CD4-positive, alpha-beta T cell treated with Interleukin-17A for 4 hours (primary cell): ENCODE measurements around the gene KNSTRN.
A peak's percentile ranks its signal among the peaks of the same experiment; 100 is the strongest.

Source experiments
- DNase-seq: peaks from one replicate; pipeline ENCODE4 v3.0.0-alpha.2; 2020; ENCODE audit warnings: mixed read lengths

The KNSTRN gene, protein sequence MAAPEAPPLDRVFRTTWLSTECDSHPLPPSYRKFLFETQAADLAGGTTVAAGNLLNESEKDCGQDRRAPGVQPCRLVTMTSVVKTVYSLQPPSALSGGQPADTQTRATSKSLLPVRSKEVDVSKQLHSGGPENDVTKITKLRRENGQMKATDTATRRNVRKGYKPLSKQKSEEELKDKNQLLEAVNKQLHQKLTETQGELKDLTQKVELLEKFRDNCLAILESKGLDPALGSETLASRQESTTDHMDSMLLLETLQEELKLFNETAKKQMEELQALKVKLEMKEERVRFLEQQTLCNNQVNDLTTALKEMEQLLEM

DNA sequence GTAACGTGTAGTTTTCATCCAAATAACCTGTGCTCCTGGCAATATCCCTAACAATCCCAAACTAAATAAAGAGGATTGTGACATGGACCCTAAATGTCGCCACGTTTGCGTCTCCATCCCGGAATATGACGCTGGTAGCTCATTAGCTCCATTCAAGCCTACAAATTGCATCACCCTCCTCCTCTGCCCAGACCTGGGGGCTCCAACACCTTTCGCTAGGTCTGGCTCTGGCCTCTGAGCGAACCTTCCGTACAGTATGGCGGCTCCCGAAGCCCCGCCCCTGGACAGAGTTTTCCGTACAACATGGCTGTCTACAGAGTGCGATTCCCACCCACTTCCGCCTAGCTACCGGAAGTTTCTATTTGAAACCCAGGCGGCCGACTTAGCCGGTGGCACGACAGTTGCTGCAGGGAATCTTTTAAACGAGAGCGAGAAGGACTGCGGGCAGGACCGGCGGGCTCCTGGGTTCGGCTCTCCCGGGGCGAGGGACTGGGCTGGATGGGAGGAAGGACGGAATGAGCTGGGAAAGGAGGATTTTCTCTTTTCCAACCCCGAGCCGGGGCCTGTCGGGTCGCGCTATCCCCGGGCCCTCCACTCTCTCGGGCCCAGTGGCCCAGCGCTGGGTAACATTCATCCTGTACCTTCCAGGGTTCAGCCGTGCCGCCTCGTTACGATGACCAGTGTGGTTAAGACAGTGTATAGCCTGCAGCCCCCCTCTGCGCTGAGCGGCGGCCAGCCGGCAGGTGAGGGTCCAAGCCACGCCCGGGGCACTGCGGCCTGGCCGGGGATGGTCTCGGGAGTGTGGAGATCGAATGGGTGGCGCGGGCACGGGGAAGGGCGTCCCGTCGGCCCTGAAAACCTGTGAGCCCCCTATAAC, at the start of gene KNSTRN:
Gene KNSTRN (plus strand): TSS at position 142 of the 877 bp plus-strand sequence. CDS start 115 bp downstream, at position 257.
- peak; percentile 96 for DNase-seq

DNA sequence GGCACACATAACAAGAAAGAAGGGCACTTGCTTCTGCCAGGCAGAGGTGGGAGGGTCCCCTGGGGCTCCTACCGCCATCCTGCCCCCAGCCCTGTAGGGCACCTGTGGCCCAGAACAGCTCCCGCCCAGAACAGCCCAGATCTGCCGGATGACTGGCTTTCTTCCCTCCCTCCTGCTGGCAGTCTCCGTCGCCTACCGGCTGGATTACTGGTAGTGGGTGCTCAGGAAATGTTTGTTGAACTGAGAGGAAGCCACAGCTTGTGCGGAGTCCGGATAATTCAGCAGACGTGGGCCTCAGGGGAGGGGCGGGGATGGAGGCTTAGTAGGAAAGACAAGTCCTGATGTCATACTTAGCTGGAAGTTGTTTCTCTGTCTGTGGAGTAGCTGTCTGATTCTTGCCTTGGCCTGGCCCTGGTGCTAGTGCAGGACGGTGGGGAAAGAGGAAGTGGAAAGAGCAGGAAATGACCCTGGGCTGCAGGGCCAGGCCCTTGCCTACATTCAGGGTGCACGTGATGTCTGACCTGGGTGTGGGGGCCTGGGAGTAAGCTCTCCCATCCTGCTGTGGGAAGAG, 48.5 kb upstream of the KNSTRN start:
- peak; percentile 62 for DNase-seq

DNA sequence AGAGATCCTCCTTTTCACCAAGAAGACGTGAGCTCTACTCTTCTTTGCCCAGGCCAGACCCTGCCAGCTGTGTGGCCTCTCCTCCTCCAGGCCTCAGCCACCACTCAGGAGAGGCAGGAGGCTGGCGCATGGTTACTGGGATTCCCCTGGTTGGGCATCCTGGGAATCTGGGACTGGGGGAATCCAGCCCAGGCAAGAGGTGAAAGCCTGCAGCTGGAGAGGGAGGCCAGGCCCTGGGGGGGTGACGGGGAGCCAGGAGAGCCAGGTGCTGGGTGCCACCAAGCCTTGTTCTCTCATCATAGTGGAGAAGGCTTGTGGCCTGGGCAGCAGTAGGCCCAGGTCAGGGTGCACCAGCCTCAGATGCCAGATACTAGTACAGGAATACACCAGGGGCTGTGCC, 48.0 kb upstream of the KNSTRN start:
- no peak for DNase-seq

DNA sequence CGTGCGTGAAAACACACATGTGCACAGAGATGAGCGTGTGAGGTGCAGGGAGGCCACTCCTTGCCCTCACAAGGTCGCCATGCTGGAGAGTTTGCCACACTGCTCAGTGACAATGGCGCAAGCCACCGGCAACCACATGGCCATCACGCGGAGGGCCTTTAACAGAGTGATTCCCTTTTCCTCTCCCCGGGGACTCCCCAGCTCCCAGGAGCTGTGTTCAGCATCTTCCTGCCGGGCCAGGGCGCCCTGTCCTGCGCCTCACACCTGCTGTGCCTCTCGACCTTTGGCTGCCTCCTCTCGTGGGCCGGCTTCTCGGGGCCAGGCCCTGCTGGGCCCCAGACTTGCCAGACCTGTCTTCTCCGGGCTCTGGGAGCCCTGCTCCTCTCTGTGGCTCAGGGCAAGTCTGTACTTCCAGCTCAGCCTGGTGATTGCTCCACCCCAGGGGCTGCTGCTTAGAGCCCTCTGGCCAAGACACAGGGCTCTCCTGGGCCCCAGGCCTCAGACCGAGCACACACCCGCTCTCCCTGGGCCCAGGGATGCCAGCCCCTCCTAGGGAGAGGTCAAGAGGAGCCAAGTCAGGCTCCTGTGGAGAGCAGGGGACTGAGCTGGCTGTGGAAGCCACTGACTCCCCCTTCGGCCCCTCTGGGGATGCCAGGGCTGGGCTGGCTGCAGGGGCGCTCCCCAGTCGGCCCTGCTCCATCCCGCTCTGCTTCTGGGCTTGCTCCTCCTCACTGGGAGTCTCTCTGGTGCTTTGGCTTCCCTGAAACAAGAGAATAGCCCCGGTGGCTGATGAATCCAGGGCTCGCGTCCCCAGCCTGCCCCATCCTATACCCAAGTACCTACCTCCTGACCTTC, 47.4 kb upstream of the KNSTRN start:
- no peak for DNase-seq

DNA sequence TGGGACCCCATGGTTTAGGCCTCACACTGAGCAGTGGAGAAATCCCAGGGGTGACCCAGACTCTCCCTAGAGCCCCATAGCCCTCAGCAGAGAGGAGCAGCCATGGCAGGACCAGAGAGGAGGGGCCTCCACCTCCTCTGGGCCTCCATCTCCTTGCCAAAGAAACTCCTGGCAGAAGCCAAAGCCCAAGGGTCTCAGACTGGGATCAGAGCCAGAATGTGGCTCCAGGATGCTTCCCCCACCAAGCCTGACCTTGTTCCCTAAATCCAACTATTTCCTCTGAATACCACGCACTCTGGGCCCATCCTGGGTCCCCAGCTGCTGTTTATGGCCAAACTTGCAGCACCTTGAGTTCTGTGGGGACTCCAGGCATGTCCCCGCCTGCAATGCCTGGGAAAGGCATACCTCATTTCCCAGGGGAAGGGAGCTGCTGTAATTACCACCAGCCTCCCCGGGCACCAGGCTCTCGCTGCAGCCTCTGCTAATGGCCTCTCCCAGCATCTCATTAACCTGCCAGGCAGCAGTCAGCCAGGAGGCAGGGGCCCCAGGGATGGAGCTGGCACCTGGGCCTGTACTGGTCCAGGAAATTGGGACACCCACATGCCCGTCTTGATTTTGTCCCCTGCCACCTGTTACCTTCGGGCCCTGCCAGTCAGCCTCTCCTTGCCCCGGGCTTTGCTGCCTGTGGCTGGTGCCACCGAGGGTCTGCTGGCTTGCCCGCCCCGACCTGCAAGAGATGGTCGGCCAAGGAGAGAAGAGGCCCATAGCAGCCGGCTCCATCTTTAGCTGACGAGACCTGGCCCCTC, 46.4 kb upstream of the KNSTRN start:
- no peak for DNase-seq

DNA sequence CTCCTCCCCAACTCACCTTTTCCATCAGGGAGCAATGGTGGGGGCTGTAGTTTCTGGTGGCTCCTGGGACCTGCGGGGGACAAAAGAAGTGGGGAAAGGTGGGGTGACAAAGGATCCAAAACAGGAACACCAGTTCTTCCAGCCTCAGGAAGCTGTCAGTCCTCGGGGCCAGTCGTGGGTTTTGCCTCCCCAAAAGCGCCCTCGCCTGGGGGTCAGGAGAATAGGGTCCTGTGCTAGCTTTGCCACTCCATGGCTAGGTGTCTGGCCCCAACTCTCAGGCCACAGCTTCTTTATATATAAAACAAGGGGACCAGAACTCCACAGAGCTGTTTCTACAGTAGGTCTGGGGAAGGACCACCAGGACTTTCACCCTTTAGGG, 45.8 kb upstream of the KNSTRN start:
- peak; percentile 43 for DNase-seq

DNA sequence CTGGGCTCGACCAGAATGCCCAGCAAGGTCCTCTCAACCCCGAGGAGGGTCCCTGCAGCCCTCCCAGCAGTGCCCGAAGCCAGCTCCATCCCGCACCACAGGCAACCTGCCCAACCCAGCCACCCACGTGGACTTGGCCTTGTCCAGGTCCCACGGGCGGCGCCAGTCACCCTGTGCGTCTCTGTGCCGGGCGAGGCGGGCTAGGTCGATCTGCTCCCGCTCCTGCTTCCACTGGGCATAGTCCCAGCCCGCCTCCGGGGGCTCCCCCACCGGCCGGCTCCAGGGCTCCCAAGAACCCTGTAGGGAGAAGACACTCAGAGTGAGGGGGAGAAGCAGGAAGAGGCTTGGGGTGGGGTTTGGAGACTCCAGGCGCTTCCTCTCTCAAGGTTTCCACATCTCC, 44.9 kb upstream of the KNSTRN start:
- no peak for DNase-seq

DNA sequence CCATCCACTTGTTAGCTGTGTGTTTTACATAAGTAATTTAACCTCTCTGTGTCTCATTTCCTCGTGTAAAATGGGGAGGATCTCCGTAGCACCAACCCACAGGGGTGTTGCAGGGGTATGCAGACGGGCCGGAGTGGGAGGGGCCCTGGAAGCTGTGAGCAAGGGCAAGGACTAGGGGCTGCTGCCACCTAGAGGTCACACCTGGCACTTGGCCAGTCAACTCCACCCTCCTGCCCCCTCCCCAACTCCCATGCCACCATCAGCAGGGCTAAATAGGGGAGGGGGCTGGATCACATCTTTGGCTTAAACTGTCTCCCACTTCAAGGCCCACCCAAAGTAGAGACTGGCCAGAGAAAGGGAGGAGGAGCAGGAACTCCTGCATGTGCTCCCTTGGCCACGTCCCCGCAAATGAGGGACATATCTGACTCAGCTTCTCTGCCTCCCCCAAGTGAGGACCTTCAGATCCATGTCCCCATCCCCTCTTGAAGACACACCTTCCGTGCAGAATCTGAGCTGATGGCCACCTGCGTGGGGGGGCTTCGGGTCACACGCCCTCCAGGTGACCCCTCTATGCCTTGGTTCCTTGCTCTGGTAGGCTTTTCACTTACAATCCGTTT, 44.4 kb upstream of the KNSTRN start:
- DNase-seq: peak; percentile 86

DNA sequence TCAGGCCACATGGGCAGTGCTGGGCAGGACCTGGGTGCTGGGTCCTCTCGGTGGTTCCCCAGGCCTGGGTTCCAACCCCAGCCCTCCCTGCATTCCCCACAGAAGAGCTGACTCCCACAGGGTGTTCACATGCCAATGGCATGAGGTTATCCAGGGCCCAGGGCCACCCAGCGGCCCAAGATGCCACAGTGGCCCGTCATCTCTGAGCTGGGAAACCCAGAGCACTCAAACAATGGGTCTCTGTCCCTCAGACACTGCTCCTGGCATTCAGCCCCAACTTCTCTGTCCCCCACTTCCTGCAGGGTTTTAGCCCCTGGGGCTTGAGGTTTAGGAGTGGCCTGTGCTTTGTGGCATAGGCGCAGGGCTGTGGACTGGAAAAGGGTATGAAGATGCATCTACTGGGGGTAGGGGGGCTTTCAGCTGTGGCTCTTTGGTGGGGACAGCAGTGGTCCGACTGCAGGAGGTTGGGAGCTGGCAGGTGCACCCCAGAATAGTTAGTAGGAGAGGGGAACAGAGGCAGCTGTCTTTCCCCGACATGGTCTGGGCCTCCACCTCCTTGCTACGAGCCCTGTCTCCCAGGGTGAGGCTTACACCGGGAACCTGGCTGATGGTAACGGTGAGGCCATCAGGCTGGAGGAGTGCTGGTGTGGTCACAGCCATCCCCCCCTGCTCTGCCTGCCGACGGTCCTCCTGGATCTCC, 43.5 kb upstream of the KNSTRN start:
- DNase-seq: no peak

DNA sequence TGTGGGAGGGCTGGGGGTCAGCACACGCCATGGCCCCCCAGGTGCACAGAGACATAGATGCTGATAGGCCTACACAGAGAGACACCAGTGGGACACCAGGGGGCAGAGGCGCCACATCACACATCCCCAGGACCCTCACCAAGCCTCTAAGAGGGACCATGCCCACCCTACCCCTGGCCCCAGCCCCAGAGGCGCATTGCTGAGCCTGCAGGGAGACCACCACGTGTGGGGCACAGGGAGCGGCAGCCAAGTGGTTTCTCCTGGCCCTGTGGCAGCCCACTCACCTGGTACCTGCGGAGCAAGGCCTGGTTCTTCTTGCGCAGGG, 42.9 kb upstream of the KNSTRN start:
- DNase-seq: no peak

DNA sequence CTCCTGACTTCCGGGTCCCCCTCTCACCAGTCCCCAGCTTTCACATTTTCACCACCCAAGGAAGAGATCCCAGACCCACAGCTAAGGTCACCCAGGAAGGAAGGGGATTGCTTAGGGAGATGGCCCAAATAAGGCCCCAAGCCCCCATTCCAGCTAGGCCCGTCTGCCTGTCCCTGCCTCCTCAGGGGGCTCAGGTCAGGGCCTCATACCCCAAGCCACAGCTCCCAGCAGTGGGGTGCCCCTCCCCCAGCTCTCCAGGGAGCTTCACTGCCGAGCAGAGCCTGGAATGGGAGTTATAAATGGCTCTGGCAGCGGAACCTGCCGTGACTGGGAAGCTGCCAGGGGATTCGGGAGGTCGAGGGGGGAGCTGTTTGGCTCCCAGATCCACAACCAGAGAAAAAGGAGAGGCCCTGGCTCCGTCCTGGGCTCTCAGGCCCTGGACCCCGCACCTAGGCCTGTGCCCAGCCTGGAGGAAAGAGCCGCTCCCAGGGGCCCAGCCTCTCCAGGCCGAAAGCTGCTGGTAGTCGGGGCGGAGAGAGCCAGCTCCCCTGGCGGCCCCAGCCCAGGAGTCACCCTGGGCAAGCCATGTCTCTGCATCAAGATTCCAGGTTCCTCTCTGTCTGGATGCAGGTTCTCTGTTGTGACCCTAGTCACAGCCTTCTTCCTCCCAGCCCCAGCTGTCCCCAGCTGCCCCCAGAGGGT, 42.3 kb upstream of the KNSTRN start:
- no peak for DNase-seq

DNA sequence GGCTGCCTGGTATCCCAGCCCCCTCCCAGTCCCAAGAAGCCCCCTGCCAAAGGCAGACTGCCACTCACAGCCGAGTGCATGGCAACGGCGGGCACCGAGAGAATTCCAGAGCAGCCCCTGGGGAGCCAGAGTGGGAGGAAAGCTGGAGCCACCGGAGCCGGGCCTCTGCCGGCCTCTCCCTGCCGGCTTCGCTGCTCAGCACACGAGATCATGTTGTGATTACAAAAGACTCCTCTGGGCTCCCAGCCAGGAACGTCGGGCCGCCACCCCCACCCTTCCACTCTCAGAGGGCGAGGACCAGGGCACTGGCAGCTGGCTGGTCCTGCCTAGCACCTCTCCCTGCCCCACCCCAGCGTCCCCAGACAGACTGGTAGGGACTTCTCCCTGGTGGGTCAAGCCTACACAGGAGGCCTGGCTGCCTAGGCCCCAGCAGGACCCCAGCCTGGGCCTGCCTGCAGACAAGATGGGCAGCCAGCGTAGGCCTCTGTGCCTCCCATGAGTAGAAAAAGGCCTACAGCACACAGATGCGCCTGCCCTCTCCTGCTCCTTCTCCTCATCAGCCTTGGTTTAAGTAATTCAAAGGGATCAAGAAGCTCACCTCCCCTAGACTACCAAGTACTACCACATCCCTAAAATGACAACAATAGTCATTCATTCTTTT, 41.7 kb upstream of the KNSTRN start, which contains the start of gene CCDC9B:
Gene CCDC9B (minus strand): TSS at position 200 of the 661 bp plus-strand sequence. CDS start 120 bp downstream, at position 80.
- DNase-seq: no peak

DNA sequence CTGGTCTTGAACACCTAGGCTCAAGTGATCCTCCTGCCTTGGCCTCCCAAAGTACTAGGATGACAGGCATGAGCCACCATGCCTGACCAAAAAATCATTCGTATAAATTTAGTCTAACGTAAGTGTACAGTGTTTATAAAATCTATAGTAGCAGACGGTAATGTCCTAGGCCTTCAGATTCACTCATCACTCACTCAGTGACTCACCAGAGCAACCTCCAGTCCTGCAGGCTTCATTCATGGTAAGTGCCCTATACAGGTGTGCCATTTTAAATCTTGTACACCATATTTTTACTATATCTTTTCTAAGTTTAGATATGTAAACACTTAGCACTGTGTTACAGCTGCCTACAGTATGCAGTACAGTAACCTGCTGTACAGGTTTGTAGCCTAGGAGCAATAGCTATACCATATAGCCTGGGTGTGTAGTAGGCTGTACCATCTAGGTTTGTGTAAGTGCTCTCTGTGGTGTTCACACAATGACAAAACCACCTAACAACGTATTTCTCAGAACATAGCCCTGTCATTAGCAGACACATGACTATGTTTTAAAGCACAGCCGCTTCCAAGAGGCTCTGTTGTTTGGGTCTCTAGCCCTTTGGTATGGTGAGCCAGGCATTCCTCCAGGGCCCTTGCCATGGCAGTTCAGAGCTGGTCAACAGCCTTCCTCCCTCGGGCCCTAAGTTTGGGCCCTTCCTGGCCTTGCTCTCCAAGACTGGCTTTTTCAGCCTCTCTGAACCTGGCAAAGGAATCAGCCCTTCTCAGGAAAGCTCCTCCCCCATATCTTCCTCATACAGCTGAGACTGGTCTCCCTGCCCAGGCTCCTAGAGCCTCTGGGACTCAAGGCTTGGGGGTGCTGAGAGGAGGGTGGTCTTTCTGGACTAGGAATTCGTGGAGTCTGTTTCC, 39.9 kb upstream of the KNSTRN start:
- DNase-seq: no peak

DNA sequence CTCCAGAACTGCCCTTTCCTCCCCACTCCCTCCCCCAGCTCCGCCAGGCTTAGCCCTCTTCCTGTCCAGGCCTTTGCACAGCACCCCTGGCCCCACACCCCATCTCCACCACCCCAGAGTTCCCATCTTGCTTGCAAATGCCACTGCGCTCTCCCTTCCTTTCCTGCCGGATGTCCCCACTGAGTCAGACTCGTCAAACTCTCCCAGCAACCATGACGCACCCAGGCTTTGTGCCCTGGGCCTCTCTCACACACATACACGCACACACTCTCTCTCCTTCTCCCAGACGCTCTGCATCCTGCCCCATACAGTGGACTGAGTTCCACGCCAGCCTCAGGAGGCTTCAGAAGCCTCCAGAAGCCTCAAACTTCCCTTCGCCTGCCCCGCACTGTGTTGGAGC, 39.0 kb upstream of the KNSTRN start:
- no peak for DNase-seq

DNA sequence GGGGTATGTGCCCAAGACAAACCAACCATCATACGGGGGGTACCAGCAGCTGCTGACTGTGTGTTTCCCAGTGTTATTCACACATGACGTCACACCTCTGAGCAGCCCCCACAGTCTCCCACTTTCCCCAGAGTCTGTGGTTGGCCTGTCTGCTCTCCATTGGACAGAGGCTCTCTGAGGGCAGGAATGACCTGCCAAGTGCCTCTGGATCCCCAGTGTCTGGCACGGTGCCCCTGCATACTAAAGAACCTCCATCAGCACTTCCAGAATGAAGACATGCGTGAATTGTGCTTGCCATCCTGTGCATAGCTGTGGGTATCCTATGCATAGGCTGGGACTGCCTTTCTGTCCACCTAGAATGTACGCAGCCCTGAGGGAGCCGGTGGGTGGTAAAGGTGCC, 38.3 kb upstream of the KNSTRN start:
- DNase-seq: no peak

DNA sequence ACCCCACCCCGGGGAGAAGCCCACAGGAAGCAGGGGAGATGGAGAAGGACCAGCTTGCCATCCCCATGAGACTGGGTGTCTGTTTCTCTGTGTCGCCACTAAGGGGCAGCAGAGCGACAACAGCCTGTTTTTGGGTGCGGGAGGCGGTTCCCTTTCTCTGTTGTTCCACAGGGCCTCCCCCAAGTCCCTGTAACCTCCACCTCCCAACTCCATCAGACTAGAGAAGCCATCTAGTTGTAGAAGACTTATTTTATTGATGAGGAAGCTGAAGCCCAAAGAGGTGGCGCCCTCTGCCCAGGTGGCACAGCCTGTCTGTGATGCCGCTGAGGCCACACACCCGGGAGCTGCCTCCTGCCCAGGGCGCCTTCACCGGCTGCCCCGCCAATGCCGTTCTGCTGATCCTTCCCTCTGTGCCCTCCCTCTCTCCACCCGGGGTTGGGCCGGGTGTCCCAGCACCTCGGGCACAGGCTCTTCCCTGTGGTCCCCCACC, 37.8 kb upstream of the KNSTRN start:
- peak; percentile 79 for DNase-seq

DNA sequence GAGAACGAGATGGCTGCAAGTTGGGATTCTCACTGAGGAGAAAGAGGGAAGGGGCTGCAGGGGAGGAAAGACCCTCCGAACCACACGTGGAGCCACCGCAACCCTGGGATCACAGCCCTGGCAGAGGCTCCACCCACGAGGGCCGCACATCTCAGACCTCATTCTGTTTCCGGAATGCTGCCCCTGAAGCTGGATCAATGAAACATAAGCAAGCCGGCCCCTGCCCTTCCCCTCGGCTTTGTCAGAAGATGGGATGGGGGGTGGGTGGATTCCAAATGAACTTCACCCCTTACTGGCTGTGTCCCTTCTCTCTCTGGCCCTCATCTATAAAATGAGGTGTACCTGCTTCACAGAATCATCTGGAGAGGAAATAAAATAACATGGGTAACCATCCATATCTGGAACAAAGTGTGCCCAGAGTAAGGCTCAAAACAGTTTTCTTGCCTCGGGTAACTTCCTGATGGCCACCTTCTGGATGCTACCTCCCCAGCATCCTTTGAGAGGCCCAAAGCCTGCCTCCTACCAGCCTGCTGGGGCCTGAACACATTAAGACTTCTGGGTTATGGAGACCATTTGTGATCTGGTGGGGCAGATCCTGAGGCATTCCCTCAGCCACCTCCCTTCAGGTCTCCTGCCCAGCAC, 37.2 kb upstream of the KNSTRN start:
- no peak for DNase-seq
